ENCODE measurements around the gene LPP.

LPP gene

GRCh38 chr3:188380722-188381121, 226.8 kb downstream of the LPP start:
- no peak for DNase-seq

- DNase-seq: no peak
Observed at GRCh38 chr3:188383748-188384147, 229.8 kb downstream of the LPP start.

- DNase-seq: no peak
Observed at GRCh38 chr3:188385295-188385694, 231.3 kb downstream of the LPP start.

- DNase-seq: no peak
Observed at GRCh38 chr3:188389711-188390342, 235.9 kb downstream of the LPP start.

- DNase-seq: no peak
Observed at GRCh38 chr3:188390343-188390718, 236.4 kb downstream of the LPP start.

- DNase-seq: no peak
Observed at GRCh38 chr3:188390775-188391443, 237.0 kb downstream of the LPP start.

GRCh38 chr3:188391592-188391991, 237.6 kb downstream of the LPP start:
- DNase-seq: no peak

GRCh38 chr3:188392076-188392475, 238.1 kb downstream of the LPP start:
- no peak for DNase-seq

- no peak for DNase-seq
Observed at GRCh38 chr3:188394623-188395022, 240.7 kb downstream of the LPP start.

GRCh38 chr3:188396251-188396650, 242.3 kb downstream of the LPP start:
- DNase-seq: no peak

- DNase-seq: no peak
Observed at GRCh38 chr3:188396900-188397299, 242.9 kb downstream of the LPP start.

GRCh38 chr3:188397766-188398705, 244.1 kb downstream of the LPP start:
- DNase-seq: no peak

GRCh38 chr3:188400494-188401243, 246.7 kb downstream of the LPP start:
- no peak for DNase-seq

- DNase-seq: no peak
Observed at GRCh38 chr3:188401244-188401993, 247.5 kb downstream of the LPP start.

- DNase-seq: no peak
Observed at GRCh38 chr3:188402229-188402628, 248.3 kb downstream of the LPP start.

GRCh38 chr3:188403404-188403803, 249.4 kb downstream of the LPP start:
- DNase-seq: no peak

GRCh38 chr3:188404124-188404523, 250.2 kb downstream of the LPP start:
- DNase-seq: no peak

GRCh38 chr3:188404701-188405100, 250.7 kb downstream of the LPP start:
- no peak for DNase-seq

- no peak for DNase-seq
Observed at GRCh38 chr3:188407158-188407880, 253.4 kb downstream of the LPP start.

GRCh38 chr3:188408831-188409230, 254.9 kb downstream of the LPP start:
- no peak for DNase-seq

- DNase-seq: no peak
Observed at GRCh38 chr3:188411750-188412149, 257.8 kb downstream of the LPP start.

GRCh38 chr3:188415196-188415595, 261.2 kb downstream of the LPP start:
- DNase-seq: no peak

Measured in NCI-H2081 (cell line).